Measurements from ENCODE around the gene PAGE4.
A peak's percentile ranks its signal among the peaks of the same experiment; 100 is the strongest.

The PAGE4 gene

DNA sequence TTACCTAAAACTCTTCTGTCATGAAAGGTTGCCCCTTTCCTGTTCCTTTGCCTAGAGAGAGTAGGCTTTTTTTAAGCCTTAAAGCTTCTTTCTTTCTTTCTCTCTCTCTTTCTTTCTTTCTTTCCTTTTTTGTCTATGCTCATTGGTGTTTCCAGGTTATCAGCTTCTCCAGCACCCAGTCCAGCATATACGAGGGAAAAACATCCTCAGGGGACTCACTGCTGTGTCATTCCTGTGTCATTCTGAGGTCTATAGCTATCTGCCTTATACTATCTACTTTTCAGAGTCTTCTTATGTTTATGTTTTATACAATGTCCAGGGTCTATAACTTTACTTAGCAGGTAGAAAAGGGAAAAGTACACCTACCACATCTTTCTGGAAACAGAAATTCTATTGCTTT is 39.6 kb downstream of the PAGE4 start:
- no peak for DNase-seq

DNA sequence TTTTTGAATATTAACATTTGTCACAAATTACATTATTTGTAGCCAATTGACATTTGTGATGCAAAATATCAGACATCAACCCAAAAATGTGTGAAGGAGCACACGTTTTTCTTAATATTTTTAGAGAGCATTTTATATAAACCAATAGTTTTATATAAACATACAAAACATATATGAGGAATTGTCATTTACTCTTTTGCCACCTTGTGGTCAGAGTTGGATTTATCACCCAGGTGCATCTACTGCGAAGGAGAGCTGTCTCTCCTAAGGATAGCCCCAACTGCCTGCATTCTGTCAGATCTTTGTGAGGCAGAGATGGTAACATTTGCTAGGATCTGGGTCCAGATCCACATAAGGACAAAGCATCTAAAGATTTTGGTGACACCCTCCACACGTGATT is 47.6 kb downstream of the PAGE4 start:
- peak in 10 of 56 donors; percentile 0 to 15 (median 2) for DNase-seq

DNA sequence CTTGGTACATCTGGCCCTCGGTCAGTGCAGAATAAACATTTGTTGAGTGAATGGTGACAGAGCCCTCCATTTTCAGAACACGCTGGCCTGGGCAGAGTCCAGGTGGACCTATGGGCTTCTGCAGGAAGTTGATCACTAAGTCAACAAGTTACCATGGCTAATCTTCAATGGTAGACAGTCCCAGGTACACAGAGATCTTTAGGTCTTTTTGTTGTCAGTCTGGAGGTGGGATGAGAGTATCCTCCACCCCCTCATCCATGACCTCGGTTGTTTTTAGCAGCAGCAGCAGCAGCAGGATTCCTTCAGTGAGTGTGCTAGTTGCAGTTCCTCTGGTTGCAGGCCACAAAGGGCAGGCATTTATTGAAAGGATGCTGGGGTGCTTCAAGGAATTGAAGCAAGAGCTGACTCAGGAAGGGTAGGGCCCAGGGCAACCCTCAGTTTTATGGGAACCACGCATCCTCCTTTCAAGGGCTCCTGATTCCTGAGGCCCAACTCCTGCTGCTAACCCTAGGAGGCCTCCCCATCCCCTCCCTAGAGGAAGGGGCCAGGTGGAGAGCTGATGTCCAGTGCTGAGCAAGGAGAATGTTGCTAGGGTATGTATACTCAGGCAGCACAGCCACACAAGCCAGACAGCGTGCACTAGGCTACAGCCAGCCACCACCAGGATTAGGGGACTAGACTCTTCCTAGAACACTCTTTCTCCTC is 48.4 kb downstream of the PAGE4 start:
- DNase-seq, result peak in 2 of 56 donors; percentile 2 to 5

DNA sequence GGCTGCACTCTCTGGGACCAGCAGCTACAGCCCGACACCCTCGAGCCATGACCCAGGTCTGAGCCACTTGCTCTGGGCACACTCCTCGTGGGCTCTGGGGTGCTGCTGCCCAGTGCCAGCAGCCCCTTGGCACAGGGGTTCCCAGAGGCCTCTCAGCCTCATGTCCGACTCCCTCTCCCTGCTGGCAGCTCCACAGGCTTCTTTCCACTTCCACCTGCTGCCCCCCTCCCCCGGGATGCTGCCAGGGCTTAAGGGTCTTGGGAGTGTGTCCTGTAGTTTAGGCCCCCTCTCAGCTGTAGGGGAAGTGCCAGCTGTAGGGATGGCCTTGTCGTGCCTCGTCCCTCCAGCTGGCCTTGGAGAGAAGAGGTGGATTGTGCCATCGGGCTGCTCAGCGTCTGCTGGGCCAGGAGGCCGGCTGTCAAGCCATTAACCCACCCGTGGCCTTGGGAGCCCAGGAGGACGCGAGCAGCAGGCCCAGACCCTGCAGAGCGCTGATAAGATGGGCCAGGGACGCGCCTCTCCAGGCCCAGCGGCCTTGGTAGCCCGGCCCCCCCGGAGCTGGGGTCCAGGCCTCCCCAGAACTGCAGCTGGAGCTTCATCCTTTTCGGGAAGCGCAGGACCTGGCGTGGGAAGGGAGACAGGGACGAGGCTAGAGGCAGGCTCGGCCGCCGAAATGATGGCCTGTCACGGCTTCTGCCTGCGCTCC is 49.2 kb downstream of the PAGE4 start:
- peak in 26 of 56 donors; percentile 2 to 59 (median 28) for DNase-seq

DNA sequence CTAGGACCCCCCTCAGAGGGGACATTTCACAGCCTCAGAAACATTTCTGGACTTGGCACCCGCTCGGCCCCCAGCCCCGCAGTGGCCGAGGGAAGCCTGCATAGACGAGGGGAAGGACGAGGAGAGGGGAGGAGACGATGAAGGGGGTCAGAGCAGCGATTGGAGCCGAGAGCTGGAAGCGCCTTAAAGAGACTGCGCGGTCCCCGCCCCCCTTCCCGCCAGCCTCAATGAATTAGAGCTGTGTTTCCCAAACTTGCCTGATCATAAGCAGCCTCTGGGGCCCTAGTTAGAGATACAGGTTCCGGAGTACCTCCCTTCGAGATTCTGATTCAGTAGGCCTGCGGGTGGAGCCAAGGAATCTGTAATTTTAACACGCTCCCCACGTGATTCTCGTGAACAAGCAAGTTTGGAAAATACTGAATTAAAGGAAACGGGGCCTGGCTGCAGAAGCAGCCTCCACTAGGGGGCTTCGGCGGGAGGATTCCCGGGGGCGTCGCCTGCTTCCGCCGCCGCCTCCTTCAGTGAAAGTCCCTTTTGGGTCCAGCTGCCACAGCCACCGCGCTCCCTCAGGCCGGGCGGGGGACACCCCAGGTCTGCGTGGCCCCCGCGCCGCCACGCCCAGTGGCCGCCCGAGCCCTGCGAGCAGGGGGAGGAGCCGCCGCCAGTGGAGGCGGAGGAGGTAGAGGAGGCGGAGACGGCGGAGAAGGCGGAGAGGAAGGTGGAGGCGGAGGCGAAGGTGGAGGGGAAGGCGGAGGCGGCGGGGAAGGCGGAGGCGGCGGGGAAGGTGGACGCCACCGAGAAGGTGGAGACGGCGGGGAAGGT is 49.9 kb downstream of the PAGE4 start, which contains the start of gene USP27X:
Gene USP27X, plus strand, starts transcription at position 651 of the 822 bp plus-strand sequence. CDS start 824 bp downstream, outside the sequence.
- peak; percentile 10 to 90 (median 70) for DNase-seq

DNA sequence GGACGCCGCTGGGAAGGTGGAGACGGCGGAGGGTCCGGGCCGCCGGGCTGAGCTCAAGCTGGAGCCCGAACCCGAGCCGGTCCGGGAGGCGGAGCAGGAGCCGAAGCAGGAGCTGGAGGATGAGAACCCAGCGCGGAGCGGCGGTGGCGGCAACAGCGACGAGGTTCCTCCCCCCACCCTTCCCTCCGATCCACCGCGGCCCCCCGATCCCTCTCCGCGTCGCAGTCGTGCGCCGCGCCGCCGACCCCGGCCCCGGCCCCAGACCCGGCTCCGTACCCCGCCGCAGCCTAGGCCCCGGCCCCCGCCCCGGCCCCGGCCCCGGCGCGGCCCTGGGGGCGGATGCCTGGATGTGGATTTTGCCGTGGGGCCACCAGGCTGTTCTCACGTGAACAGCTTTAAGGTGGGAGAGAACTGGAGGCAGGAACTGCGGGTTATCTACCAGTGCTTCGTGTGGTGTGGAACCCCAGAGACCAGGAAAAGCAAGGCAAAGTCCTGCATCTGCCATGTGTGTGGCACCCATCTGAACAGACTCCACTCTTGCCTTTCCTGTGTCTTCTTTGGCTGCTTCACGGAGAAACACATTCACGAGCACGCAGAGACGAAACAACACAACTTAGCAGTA is 50.7 kb downstream of the PAGE4 start:
- DNase-seq, result peak in 7 of 56 donors; percentile 0 to 42 (median 5)

DNA sequence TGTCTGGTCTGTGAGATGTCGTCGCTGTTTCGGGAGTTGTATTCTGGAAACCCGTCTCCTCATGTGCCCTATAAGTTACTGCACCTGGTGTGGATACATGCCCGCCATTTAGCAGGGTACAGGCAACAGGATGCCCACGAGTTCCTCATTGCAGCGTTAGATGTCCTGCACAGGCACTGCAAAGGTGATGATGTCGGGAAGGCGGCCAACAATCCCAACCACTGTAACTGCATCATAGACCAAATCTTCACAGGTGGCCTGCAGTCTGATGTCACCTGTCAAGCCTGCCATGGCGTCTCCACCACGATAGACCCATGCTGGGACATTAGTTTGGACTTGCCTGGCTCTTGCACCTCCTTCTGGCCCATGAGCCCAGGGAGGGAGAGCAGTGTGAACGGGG is 51.6 kb downstream of the PAGE4 start:
- DNase-seq, result no peak
